Gastroesophageal sphincter (tissue), 4 donors: ENCODE data around the gene BNIP5. TPM values are rescaled to one million over a fixed set of nuclear protein-coding genes. Genes with fewer than 3 reads are reported as not detected.

Source experiments
- ATAC-seq: fragments of 150-250 bp; one replicate; pipeline ENCODE4 v1.9.1; 2016; ENCODE audit warnings: mild to moderate bottlenecking, moderate library complexity
- H3K27ac ChIP-seq, 4 donors: fragments of 200-600 bp; sonication (generic) in 3 of 4; 1 replicate in 3 of 4; 2 replicates in 1 of 4; pipeline ENCODE4 v1.5.1; 2016 to 2019
- H3K27me3 ChIP-seq: fragments of 200-600 bp; sonication (generic); one replicate; pipeline ENCODE4 v1.5.1; 2019
- H3K36me3 ChIP-seq, 2 donors: fragments of 200-600 bp; sonication (generic); one replicate each; pipeline ENCODE4 v1.5.1; 2019; ENCODE audit warnings: control low read depth in 1 of 2
- H3K4me1 ChIP-seq, 3 donors: fragments of 200-600 bp; sonication (generic); 1 replicate in 2 of 3; 2 replicates in 1 of 3; pipeline ENCODE4 v1.5.1; 2016 to 2019; ENCODE audit warnings: control low read depth in 2 of 3
- H3K4me3 ChIP-seq, 2 donors: fragments of 200-600 bp; sonication (generic); one replicate each; pipeline ENCODE4 v1.5.1; 2019; ENCODE audit warnings: mild to moderate bottlenecking in 1 of 2, moderate library complexity in 1 of 2
- H3K9me3 ChIP-seq, 3 donors: fragments of 200-600 bp; sonication (generic); one replicate each; pipeline ENCODE4 v1.5.1; 2017 to 2019; ENCODE audit warnings: control low read depth in 2 of 3
- CTCF ChIP-seq, 4 experiments: fragments of 200-600 bp in 2 of 4; fragments of 450-650 bp in 2 of 4; sonication (generic) in 1 of 4; IDR thresholded peaks; one replicate each; pipeline ENCODE4 v1.5.1; 2017 to 2019; ENCODE audit warnings: antibody characterized with exemption in 4 of 4, mild to moderate bottlenecking in 2 of 4, moderate library complexity in 2 of 4
- EP300 ChIP-seq: sonication (generic); formaldehyde crosslinking; IDR thresholded peaks from one replicate; pipeline ENCODE4 v1.6.1; 2017; ENCODE audit warnings: antibody characterized with exemption, mild to moderate bottlenecking
- POLR2A ChIP-seq, 2 donors: fragments of 450-650 bp; IDR thresholded peaks; one replicate each; pipeline ENCODE4 v1.6.1; 2017; ENCODE audit warnings: antibody characterized with exemption in 2 of 2, mild to moderate bottlenecking in 2 of 2, moderate library complexity in 1 of 2
- POLR2AphosphoS5 ChIP-seq: sonication (generic); formaldehyde crosslinking; IDR thresholded peaks from one replicate; pipeline ENCODE4 v1.6.1; 2017; ENCODE audit warnings: antibody characterized with exemption
- WGBS, 2 donors: methylation state at CpG; one replicate each; pipeline ENCODE4 v1.1.5; 2018; ENCODE audit warnings: low coverage in 1 of 2; 5-methylcytosine and 5-hydroxymethylcytosine counted together
- total RNA-seq, 4 donors: library from RNA; depleted of rRNA; stranded (reverse); fragments of >200 nt; gene quantifications; one replicate each; pipeline ENCODE4 v1.1.0, GENCODE V29; 2016

The BNIP5 gene
- total RNA-seq, 4 donors from 2014 or later: not detected

GRCh38 chr6:36380166-36380565, 43.5 kb upstream of the BNIP5 start:
- H3K4me3 ChIP-seq: no peak overlapping the region
- H3K27me3 ChIP-seq: no peaks in the 10 kb centered on the region
- no peak for ATAC-seq
- 100% methylated on average over 2 of the region's 4 CpGs; no CpG with 5 or more reads in 1 of the 2 donors for WGBS, 2 donors
- no peaks in the 10 kb centered on the region for H3K9me3 ChIP-seq
- TF ChIP-seq POLR2AphosphoS5 (no peak), EP300 (no peak), POLR2A (IDR thresholded peaks at IDR 0.05) (no peak), CTCF (IDR thresholded peaks at IDR 0.05) (no peak)
- no peak overlapping the region for H3K27ac ChIP-seq
- H3K36me3 ChIP-seq: no peaks in the 10 kb centered on the region
- H3K4me1 ChIP-seq: no peaks in the 10 kb centered on the region

GRCh38 chr6:36378936-36379335, 42.2 kb upstream of the BNIP5 start:
- no peak overlapping the region for H3K27ac ChIP-seq
- no peak for ATAC-seq
- H3K9me3 ChIP-seq: no peaks in the 10 kb centered on the region
- no peaks in the 10 kb centered on the region for H3K27me3 ChIP-seq
- H3K4me1 ChIP-seq: no peaks in the 10 kb centered on the region
- 93 to 96% methylated on average over 5 to 7 of the region's 10 CpGs for WGBS, 2 donors
- no peaks in the 10 kb centered on the region for H3K36me3 ChIP-seq
- no peak for TF ChIP-seq POLR2AphosphoS5
- no peak for TF ChIP-seq POLR2A (IDR thresholded peaks at IDR 0.05)
- no peak for TF ChIP-seq EP300
- no peak for TF ChIP-seq CTCF (IDR thresholded peaks at IDR 0.05)
- no peak overlapping the region for H3K4me3 ChIP-seq

GRCh38 chr6:36378243-36378920, 41.7 kb upstream of the BNIP5 start:
- WGBS, 2 donors: 67 to 71% methylated on average over 2 to 4 of the region's 4 CpGs

GRCh38 chr6:36377594-36377993, 40.9 kb upstream of the BNIP5 start:
- no peaks in the 10 kb centered on the region for H3K27me3 ChIP-seq
- ATAC-seq: no peak
- no peak overlapping the region for H3K27ac ChIP-seq
- no peaks in the 10 kb centered on the region for H3K4me1 ChIP-seq
- H3K4me3 ChIP-seq: no peak overlapping the region
- WGBS, 2 donors: 13 to 58% methylated on average over 3 to 4 of the region's 5 CpGs
- H3K36me3 ChIP-seq: no peaks in the 10 kb centered on the region
- H3K9me3 ChIP-seq: no peaks in the 10 kb centered on the region
- no peak for TF ChIP-seq POLR2AphosphoS5
- no peak for TF ChIP-seq POLR2A (IDR thresholded peaks at IDR 0.05)
- no peak for TF ChIP-seq EP300
- no peak for TF ChIP-seq CTCF (IDR thresholded peaks at IDR 0.05)

More at GRCh38 chr6:36378243-36378920, 41.7 kb upstream of the BNIP5 start:
- Histone ChIP-seq H3K36me3 (no peaks in the 10 kb centered on the region), H3K27ac (no peak overlapping the region), H3K4me3 (no peak overlapping the region), H3K27me3 (no peaks in the 10 kb centered on the region), H3K9me3 (no peaks in the 10 kb centered on the region), H3K4me1 (no peaks in the 10 kb centered on the region)
- TF ChIP-seq POLR2AphosphoS5: no peak
- TF ChIP-seq POLR2A (IDR thresholded peaks at IDR 0.05): no peak
- TF ChIP-seq CTCF (IDR thresholded peaks at IDR 0.05): no peak
- no peak for TF ChIP-seq EP300
- no peak for ATAC-seq

- Histone ChIP-seq H3K27me3 (no peaks in the 10 kb centered on the region), H3K36me3 (no peaks in the 10 kb centered on the region), H3K4me3 (no peak overlapping the region), H3K9me3 (no peaks in the 10 kb centered on the region), H3K4me1 (no peaks in the 10 kb centered on the region), H3K27ac (no peak overlapping the region)
- ATAC-seq: no peak
- no peak for TF ChIP-seq POLR2A (IDR thresholded peaks at IDR 0.05)
- no peak for TF ChIP-seq CTCF (IDR thresholded peaks at IDR 0.05)
- no peak for TF ChIP-seq EP300
- TF ChIP-seq POLR2AphosphoS5: no peak
- WGBS, 2 donors: 94 to 97% methylated on average over 5 to 7 of the region's 8 CpGs
These were observed 40.1 kb upstream of the BNIP5 start for GRCh38 chr6:36376742-36377141.
